Measurements from ENCODE around the gene SLC25A22.

Gene SLC25A22

DNA sequence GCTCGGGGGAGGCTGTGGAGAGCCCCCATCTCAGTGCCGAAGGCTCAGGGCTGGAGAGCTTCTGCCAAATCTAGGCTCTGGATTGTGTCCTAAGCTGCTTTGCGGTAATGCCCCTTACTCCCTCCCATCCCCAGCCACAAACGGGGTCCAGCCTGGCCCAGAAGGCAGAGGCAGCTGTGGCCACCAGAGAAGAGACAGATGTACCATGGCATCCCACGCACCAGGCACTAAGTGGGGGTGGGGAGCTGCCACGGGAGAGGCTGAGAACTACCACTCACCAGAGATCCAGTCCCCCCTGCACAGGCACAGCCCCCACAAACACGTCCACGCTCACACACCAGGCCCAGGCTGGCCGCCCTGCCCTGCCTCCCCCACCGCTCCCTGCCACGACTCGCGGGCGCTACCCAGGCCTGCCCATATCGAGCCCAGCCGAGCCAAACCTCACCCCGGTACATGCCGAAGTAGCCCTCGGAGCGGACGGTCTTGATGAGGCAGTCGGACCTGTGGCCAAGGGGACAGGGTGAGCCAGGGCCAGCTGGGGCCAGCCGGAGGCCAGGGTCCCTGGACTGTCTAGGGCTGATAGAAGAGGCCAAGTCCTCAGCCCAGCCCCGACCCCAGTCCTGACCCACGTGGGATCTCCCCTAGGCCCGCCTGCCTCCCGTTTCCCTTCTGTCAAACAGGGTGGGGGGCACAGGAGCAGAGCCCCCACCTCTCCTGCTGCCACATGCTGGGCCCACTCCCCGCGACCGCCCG, 3.9 kb downstream of the SLC25A22 start:
- no peak overlapping the region for H3K27ac ChIP-seq (ENCODE audit: insufficient read depth, low read depth, low read length, poor library complexity, severe bottlenecking)
- 94 to 96% methylated on average over 31 of the region's 31 CpGs for WGBS, 2 experiments

GRCh38 chr11:793556-793955, 4.5 kb downstream of the SLC25A22 start:
- Histone ChIP-seq H3K36me3 (ENCODE audit: control insufficient read depth, insufficient read depth, low read length) (peaks cover 15% of the 10 kb centered on the region), H3K4me3 (ENCODE audit: insufficient read depth, low read depth, low read length) (no peak overlapping the region), H3K9me3 (ENCODE audit: control insufficient read depth, low read length) (no peaks in the 10 kb centered on the region), H3K27me3 (ENCODE audit: control insufficient read depth, insufficient read depth, low read length, poor library complexity, severe bottlenecking) (no peaks in the 10 kb centered on the region), H3K27ac (ENCODE audit: insufficient read depth, low read depth, low read length, poor library complexity, severe bottlenecking) (no peak overlapping the region), H3K4me1 (ENCODE audit: control insufficient read depth, insufficient read depth, low read length) (peaks cover 32% of the 10 kb centered on the region)
- WGBS, 2 experiments, result 87 to 88% methylated on average over 7 of the region's 7 CpGs

More for the DNA sequence above, 3.9 kb downstream of the SLC25A22 start:
- no peak overlapping the region for H3K4me3 ChIP-seq (ENCODE audit: insufficient read depth, low read depth, low read length)
- H3K4me1 ChIP-seq (ENCODE audit: control insufficient read depth, insufficient read depth, low read length), result peaks cover 25% of the 10 kb centered on the region
- peaks cover 15% of the 10 kb centered on the region for H3K36me3 ChIP-seq (ENCODE audit: control insufficient read depth, insufficient read depth, low read length)
- H3K27me3 ChIP-seq (ENCODE audit: control insufficient read depth, insufficient read depth, low read length, poor library complexity, severe bottlenecking), result no peaks in the 10 kb centered on the region
- H3K9me3 ChIP-seq (ENCODE audit: control insufficient read depth, low read length), result no peaks in the 10 kb centered on the region

DNA sequence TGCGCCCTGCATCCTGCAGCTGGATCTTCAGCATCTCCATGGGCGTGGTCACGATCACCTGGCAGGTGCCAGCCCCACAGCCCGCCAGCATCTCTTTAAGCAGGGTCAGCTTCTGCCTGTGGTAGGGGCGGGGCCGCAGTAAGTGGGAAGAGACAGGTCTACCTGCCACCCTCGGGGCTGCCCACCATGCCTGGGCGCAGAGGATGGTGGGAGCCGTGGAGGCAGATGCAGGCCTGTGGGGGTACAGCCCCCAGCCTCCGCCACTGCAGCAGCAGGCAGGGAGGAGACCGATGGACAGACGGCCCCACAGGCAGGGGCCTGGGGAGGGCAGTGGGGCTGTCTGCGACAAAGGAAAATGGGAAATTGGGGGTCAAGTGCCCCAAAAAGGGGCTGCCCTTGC, 5.2 kb downstream of the SLC25A22 start:
- no peak overlapping the region for H3K27ac ChIP-seq (ENCODE audit: insufficient read depth, low read depth, low read length, poor library complexity, severe bottlenecking)
- 95% methylated on average over 13 of the region's 13 CpGs for WGBS, 2 experiments
- no peaks in the 10 kb centered on the region for H3K27me3 ChIP-seq (ENCODE audit: control insufficient read depth, insufficient read depth, low read length, poor library complexity, severe bottlenecking)
- H3K9me3 ChIP-seq (ENCODE audit: control insufficient read depth, low read length), result no peaks in the 10 kb centered on the region
- peaks cover 35% of the 10 kb centered on the region for H3K4me1 ChIP-seq (ENCODE audit: control insufficient read depth, insufficient read depth, low read length)
- peaks cover 15% of the 10 kb centered on the region for H3K36me3 ChIP-seq (ENCODE audit: control insufficient read depth, insufficient read depth, low read length)
- no peak overlapping the region for H3K4me3 ChIP-seq (ENCODE audit: insufficient read depth, low read depth, low read length)

DNA sequence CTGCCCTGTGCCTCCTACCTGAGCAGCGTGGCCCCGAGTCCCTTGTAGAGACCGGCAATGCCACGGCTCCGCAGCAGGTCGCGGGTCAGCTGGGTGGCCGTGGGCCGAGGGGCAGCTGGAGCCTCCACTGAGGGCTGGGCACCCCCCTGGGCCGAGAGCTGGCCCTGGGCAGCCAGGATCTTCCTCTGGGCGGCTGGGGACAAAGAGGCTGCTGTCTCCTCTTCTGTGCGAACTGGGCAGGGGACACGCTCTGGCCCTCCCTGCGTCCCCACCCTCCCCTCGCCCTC, 5.6 kb downstream of the SLC25A22 start:
- Histone ChIP-seq H3K4me3 (ENCODE audit: insufficient read depth, low read depth, low read length) (no peak overlapping the region), H3K9me3 (ENCODE audit: control insufficient read depth, low read length) (no peaks in the 10 kb centered on the region), H3K4me1 (ENCODE audit: control insufficient read depth, insufficient read depth, low read length) (peaks cover 35% of the 10 kb centered on the region), H3K27me3 (ENCODE audit: control insufficient read depth, insufficient read depth, low read length, poor library complexity, severe bottlenecking) (no peaks in the 10 kb centered on the region), H3K36me3 (ENCODE audit: control insufficient read depth, insufficient read depth, low read length) (peaks cover 15% of the 10 kb centered on the region), H3K27ac (ENCODE audit: insufficient read depth, low read depth, low read length, poor library complexity, severe bottlenecking) (no peak overlapping the region)
- WGBS, 2 experiments, result 94 to 96% methylated on average over 15 of the region's 15 CpGs

DNA sequence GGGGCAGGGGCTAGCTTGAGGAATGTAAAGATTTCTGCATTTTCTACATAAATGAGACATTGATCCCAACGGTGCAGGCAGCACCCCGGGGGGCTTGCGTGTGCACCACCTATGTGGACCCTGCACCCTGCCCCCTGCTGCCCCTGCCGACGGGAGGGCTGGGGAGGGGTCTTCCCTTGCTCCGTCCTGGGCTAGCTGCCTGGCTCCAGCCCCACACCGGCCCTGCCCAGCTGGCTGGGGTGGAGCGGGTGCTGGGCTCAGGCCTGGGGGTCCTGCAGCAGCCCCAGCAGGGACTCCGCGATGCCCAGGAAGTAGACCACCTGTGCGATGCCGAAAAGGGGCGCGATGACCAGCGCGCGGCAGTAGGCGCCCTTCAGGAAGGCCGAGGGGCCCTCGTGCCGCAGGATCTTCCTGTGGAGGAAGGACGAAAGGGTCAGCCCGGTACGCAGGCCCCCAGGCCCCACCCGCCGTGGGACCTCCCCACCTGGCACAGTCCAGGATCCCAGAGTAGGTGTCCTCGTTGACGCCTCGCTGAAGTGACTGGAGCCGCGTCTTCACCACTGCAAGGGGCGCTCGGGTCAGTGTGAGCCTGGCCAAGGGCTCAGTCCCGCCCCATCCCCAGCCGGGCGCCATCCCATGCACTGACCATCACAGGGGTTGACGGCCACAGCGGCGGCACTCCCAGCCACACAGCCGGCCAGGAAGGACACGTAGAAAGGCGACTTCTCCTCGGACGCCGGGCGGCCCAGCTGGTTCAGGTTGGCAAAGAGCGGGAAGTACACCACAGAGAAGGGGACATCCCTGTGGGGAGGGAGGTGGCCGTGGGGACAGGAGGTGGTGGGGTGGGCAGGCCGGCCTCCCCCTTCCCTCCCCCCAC, 6.2 kb downstream of the SLC25A22 start:
- 96% methylated on average over 49 of the region's 49 CpGs for WGBS, 2 experiments
- H3K36me3 ChIP-seq (ENCODE audit: control insufficient read depth, insufficient read depth, low read length), result peaks cover 15% of the 10 kb centered on the region
- no peaks in the 10 kb centered on the region for H3K27me3 ChIP-seq (ENCODE audit: control insufficient read depth, insufficient read depth, low read length, poor library complexity, severe bottlenecking)
- H3K4me3 ChIP-seq (ENCODE audit: insufficient read depth, low read depth, low read length), result no peak overlapping the region
- no peak overlapping the region for H3K27ac ChIP-seq (ENCODE audit: insufficient read depth, low read depth, low read length, poor library complexity, severe bottlenecking)
- no peaks in the 10 kb centered on the region for H3K9me3 ChIP-seq (ENCODE audit: control insufficient read depth, low read length)
- H3K4me1 ChIP-seq (ENCODE audit: control insufficient read depth, insufficient read depth, low read length), result peaks cover 34% of the 10 kb centered on the region

- H3K27me3 ChIP-seq (ENCODE audit: control insufficient read depth, insufficient read depth, low read length, poor library complexity, severe bottlenecking), result no peaks in the 10 kb centered on the region
- no peaks in the 10 kb centered on the region for H3K9me3 ChIP-seq (ENCODE audit: control insufficient read depth, low read length)
- H3K4me3 ChIP-seq (ENCODE audit: insufficient read depth, low read depth, low read length), result no peak overlapping the region
- H3K36me3 ChIP-seq (ENCODE audit: control insufficient read depth, insufficient read depth, low read length), result peaks cover 15% of the 10 kb centered on the region
- peaks cover 27% of the 10 kb centered on the region for H3K4me1 ChIP-seq (ENCODE audit: control insufficient read depth, insufficient read depth, low read length)
- H3K27ac ChIP-seq (ENCODE audit: insufficient read depth, low read depth, low read length, poor library complexity, severe bottlenecking), result no peak overlapping the region
- 60 to 61% methylated on average over 18 of the region's 18 CpGs for WGBS, 2 experiments
Observed at GRCh38 chr11:790721-791564, 7.1 kb downstream of the SLC25A22 start.

DNA sequence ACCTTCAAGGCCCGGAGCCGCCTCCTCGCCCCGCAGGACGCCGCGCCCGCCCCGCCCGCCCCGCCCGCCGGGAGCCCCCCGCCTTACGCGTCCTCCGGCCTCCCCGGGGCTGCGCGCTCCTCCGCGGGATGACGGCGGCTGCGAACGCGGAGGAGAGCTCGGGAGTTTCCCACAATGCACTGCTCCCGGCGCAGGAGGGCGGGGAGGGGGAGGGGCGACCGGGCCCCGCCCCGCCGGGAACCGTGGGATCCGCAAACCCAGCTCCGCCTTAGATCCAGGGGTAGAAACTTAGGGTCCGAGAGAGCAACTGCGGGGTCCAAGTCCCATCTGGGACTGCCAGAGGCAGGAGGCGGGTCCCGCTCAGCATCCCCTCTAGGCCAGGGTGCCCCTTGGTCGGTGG, 8.1 kb downstream of the SLC25A22 start, which contains the start of gene CEND1:
Gene CEND1 (minus strand): TSS at position 148 of the 400 bp plus-strand sequence. CDS start 1,514 bp downstream, outside the sequence.
- peaks cover 15% of the 10 kb centered on the region for H3K36me3 ChIP-seq (ENCODE audit: control insufficient read depth, insufficient read depth, low read length)
- 34 to 42% methylated on average over 44 of the region's 44 CpGs for WGBS, 2 experiments
- no peak within 1 kb of the TSS for H3K4me3 ChIP-seq (ENCODE audit: insufficient read depth, low read depth, low read length)
- no peak within 1 kb of the TSS for H3K27ac ChIP-seq (ENCODE audit: insufficient read depth, low read depth, low read length, poor library complexity, severe bottlenecking)
- no peaks in the 10 kb centered on the region for H3K27me3 ChIP-seq (ENCODE audit: control insufficient read depth, insufficient read depth, low read length, poor library complexity, severe bottlenecking)
- no peaks in the 10 kb centered on the region for H3K9me3 ChIP-seq (ENCODE audit: control insufficient read depth, low read length)
- peaks cover 21% of the 10 kb centered on the region for H3K4me1 ChIP-seq (ENCODE audit: control insufficient read depth, insufficient read depth, low read length)

DNA sequence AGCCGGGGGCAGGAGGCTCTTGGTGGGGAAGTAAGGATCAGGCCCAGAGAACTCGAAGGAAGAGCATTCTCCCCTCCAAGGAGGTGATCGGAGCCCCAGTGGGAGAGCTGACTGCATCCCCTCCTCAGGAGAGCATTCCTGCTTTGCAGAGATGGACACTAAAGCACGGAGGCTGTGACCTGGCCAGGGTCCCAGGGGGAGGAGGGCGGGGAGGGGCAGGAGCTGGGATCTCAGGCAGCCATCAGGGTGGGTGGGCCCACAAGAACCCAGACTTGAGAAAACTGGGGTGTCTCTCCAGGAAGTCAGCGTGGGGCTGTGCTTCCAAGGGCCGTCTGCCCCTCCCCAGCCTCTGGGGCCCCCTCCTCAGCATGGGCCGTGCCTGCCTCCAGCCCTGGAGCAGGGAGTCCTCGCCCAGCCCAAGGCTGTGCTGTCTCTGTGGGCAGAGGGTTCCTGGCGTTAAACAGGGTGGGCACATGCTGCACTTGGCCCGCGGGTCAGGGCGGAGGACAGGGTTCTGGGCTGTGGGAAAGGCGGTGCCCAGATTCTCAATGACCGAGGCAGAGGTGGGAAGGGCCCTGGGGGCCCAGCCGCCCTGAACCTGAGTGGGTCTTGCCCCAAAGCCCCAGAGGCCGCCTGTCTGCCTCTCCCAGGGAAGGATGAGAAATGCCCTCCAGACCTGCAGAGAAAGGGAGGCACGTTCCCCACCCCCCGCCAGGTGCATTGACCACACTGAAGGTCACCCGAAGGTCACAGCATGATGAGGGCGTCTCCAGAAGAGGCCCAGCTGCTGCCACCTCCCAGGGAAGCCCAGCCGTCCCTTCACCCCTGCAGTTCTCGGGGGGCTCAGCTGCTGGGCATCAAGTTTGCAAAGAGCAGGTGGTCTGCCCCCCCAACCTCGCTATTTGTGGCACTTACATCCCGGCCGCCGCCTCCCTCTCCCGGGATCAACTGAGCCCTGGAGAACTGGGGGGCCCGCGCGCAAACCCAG, 8.8 kb downstream of the SLC25A22 start:
- peaks cover 21% of the 10 kb centered on the region for H3K4me1 ChIP-seq (ENCODE audit: control insufficient read depth, insufficient read depth, low read length)
- H3K27me3 ChIP-seq (ENCODE audit: control insufficient read depth, insufficient read depth, low read length, poor library complexity, severe bottlenecking), result no peaks in the 10 kb centered on the region
- WGBS, 2 experiments, result 71 to 74% methylated on average over 31 of the region's 31 CpGs
- H3K4me3 ChIP-seq (ENCODE audit: insufficient read depth, low read depth, low read length), result no peak overlapping the region
- no peak overlapping the region for H3K27ac ChIP-seq (ENCODE audit: insufficient read depth, low read depth, low read length, poor library complexity, severe bottlenecking)
- H3K36me3 ChIP-seq (ENCODE audit: control insufficient read depth, insufficient read depth, low read length), result peaks cover 15% of the 10 kb centered on the region
- H3K9me3 ChIP-seq (ENCODE audit: control insufficient read depth, low read length), result no peaks in the 10 kb centered on the region

DNA sequence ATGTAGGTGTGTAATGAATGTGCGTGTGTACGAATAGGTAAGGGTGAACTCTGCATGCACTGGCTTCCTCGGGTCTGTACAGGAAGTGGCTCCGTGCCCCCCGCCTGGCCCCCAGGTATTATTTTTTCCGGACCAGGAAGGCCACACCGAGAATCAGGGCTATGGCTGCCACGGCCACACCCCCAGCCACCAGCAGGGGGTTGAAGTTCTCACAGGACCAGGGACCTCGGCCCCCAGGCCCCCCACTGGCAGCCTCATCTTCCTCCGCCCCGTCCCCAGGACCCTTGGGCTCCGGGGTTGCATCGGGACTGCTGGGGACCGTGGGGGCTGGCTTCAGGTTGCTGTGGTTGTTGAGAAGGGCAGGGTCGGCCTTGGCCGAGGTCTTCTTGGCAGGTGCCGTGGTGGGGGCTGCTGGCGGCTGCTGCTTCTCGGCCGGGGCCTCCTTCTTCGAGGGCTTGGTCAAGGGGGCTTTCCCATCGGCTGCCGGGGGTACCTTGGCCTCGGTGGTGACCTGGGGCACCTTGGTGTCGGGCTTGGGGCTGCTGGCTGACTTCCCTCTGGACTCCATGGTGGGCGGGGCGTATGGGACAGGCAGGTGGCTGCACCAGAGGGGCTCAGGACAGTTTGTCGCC, 10.0 kb downstream of the SLC25A22 start:
- Histone ChIP-seq H3K27me3 (ENCODE audit: control insufficient read depth, insufficient read depth, low read length, poor library complexity, severe bottlenecking) (no peaks in the 10 kb centered on the region), H3K4me3 (ENCODE audit: insufficient read depth, low read depth, low read length) (no peak overlapping the region), H3K36me3 (ENCODE audit: control insufficient read depth, insufficient read depth, low read length) (peaks cover 14% of the 10 kb centered on the region), H3K4me1 (ENCODE audit: control insufficient read depth, insufficient read depth, low read length) (peaks cover 25% of the 10 kb centered on the region), H3K27ac (ENCODE audit: insufficient read depth, low read depth, low read length, poor library complexity, severe bottlenecking) (no peak overlapping the region), H3K9me3 (ENCODE audit: control insufficient read depth, low read length) (no peaks in the 10 kb centered on the region)
- 89% methylated on average over 28 of the region's 28 CpGs for WGBS, 2 experiments

All from ectodermal cell (in vitro differentiated cells).